ENCODE data around the gene RET.

Gene RET

GRCh38 chr10:43155221-43155620, 78.4 kb downstream of the RET start:
- DNase-seq (ENCODE audit: low read depth), result no peak
- no peak overlapping the region for H3K4me3 ChIP-seq (ENCODE audit: low read depth, low read length)
- no peak for TF ChIP-seq CTCF (IDR thresholded peaks at IDR 0.05; ENCODE audit: low read depth, low read length, missing control alignments)

GRCh38 chr10:43155741-43156140, 78.9 kb downstream of the RET start:
- no peak for DNase-seq (ENCODE audit: low read depth)
- no peak overlapping the region for H3K4me3 ChIP-seq (ENCODE audit: low read depth, low read length)
- no peak for TF ChIP-seq CTCF (IDR thresholded peaks at IDR 0.05; ENCODE audit: low read depth, low read length, missing control alignments)

- TF ChIP-seq CTCF (IDR thresholded peaks at IDR 0.05; ENCODE audit: low read depth, low read length, missing control alignments), result no peak
- H3K4me3 ChIP-seq (ENCODE audit: low read depth, low read length), result no peak overlapping the region
- DNase-seq (ENCODE audit: low read depth), result no peak
Observed at GRCh38 chr10:43156590-43157341, 79.9 kb downstream of the RET start.

- no peak overlapping the region for H3K4me3 ChIP-seq (ENCODE audit: low read depth, low read length)
- TF ChIP-seq CTCF (IDR thresholded peaks at IDR 0.05; ENCODE audit: low read depth, low read length, missing control alignments), result no peak
- DNase-seq (ENCODE audit: low read depth), result no peak
Observed at GRCh38 chr10:43158636-43159035, 81.8 kb downstream of the RET start.

- H3K4me3 ChIP-seq (ENCODE audit: low read depth, low read length), result no peak overlapping the region
- no peak for TF ChIP-seq CTCF (IDR thresholded peaks at IDR 0.05; ENCODE audit: low read depth, low read length, missing control alignments)
- DNase-seq (ENCODE audit: low read depth), result no peak
Observed at GRCh38 chr10:43160046-43160920, 83.4 kb downstream of the RET start.

GRCh38 chr10:43160921-43161255, 84.0 kb downstream of the RET start:
- no peak for TF ChIP-seq CTCF (IDR thresholded peaks at IDR 0.05; ENCODE audit: low read depth, low read length, missing control alignments)
- H3K4me3 ChIP-seq (ENCODE audit: low read depth, low read length), result no peak overlapping the region
- DNase-seq (ENCODE audit: low read depth), result no peak

Data from GM12864 (cell line).